HG02970 (cell line): ENCODE data around the gene ITSN1.

ENCODE experiments used
- ATAC-seq: cut with Tn5 transposase; IDR thresholded peaks from one replicate; pipeline ENCODE4 v1.9.1; 2021; ENCODE audit warnings: mild to moderate bottlenecking, moderate library complexity, moderate number of reproducible peaks; ENCODE audit not compliant: unreplicated experiment, low FRiP score

ITSN1 gene

GRCh38 chr21:33800753-33801423 is 158.6 kb downstream of the ITSN1 start:
- no peak for ATAC-seq

GRCh38 chr21:33801424-33802405 is 159.4 kb downstream of the ITSN1 start:
- ATAC-seq, result no peak

DNA sequence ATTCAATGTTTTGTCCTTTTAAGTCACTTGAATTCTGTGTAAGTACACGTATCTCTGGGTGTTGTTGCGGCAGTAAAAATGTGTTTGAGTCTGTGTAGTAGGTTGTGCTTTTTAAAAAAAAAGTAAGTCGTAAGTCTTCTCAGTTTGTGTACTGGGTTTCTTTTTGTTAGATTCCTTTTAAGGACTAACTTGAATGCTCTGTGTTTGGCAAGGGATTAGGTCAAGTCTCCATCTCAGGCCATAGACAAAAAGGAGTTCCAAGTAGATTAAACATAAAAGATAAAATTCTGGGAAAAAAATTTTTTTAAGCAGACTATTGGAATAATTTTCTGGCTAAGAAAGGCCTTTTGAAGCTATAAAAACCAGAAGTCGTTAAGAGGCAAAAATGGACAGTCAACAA is 160.2 kb downstream of the ITSN1 start:
- ATAC-seq, result no peak

GRCh38 chr21:33808715-33809367 is 166.5 kb downstream of the ITSN1 start:
- ATAC-seq, result no peak

- no peak for ATAC-seq
Measured at GRCh38 chr21:33810766-33811165, 168.5 kb downstream of the ITSN1 start.

DNA sequence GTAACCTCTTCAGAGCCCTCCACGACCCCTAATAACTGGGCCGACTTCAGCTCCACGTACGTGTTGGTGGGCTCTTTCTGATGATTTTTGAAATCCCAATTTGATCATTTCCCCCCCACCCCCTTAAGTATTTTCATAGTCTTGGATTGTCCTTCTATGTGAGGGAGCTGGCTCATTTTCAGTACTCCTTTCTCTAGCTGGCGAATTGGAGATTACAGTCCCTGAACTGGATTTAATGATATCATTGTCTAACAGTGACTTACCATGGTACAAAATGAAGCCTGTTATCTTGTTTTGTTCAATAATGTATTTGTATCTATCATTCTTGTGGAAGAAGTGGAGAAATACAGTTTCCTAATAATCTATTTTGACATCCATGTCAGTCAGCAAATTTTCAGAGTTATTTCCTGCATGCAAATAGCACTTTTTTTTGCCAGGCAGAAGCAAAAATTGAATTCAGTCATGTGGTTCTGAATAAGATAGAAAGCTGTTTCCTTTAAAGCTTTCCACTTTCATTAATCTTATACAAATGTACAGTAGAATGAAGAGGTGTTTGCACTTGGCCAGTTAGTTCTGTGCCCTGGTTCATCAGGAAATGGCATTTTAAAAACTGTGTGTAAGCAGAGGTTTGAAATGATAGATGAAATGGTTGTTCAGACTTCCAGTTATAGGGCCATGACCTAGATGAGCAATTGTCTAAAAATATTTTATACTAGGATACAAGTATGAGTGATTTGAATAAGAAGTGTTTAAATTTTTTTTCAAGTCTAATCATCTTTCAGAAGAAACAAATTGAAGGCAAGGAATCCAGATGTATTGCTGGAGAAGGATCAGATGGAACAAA is 169.1 kb downstream of the ITSN1 start:
- ATAC-seq, result no peak

DNA sequence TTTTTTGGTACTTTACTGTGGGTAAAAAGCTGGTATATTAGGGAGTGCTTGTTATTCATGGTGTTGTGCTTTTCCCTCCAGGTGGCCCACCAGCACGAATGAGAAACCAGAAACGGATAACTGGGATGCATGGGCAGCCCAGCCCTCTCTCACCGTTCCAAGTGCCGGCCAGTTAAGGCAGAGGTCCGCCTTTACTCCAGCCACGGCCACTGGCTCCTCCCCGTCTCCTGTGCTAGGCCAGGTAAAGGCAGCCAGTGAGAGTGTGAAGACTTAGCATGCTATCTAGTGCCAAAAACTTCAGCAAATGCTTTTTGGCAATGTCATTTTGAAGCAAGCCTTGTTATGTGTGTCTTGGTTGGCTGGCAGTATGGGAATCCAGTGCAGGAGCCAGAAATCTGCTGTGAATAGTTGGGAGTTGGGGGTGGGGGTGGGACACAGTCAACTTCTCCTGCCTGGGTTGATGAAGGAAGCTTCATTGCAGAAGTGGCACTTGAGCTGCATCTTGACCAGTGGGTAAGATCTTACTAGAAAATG is 171.6 kb downstream of the ITSN1 start:
- no peak for ATAC-seq

- ATAC-seq, result no peak
Measured at GRCh38 chr21:33815143-33815707, 172.9 kb downstream of the ITSN1 start.

- ATAC-seq, result no peak
Measured at GRCh38 chr21:33816174-33816573, 173.9 kb downstream of the ITSN1 start.

DNA sequence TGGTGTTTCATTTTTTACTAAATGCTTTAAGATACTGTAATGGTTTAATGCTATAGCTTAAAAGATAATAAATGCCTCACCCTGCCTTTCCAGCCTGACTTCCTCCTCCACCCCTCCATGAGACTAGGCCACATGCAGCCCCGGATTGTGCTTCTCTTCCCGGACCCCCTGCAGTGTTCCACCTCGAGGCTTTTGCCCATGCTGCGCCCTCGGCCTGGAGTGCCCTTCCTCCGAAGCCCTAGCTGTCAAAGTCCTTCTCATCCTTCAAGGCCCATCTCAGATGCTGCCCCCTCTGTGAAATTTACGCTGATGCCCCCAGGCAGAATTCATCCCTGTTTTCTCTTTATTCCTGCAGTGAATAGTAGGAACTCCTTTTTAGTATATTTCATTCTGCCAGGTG is 174.8 kb downstream of the ITSN1 start:
- ATAC-seq, result no peak

DNA sequence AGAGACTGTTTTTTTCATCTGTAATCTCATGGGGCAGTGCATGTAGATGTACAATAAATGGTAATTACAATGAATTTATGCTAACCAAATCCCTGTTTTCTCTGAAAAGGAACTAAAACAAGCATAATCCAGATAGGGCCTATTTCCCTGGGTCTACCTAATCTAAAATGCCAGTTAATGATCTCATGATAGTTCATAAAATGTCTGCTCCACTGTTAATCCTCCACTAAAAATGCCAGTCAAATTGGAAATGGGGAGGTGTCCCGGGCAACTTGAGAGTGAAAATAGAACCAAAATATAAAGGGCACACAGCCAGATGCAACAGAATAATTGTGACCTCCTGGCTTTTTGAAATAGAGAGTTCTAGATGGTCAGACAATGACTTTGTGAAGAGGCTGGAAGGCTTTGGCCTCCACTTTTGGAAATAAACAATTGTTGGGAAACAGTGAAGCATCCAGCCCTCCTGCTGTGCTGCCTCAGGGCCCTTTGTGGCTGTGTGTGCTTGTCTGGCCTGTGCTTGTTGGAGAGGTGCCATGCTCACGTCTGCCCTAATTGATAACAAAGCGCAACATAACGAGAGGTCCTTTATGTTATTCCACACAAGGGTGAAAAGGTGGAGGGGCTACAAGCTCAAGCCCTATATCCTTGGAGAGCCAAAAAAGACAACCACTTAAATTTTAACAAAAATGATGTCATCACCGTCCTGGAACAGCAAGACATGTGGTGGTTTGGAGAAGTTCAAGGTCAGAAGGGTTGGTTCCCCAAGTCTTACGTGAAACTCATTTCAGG is 175.6 kb downstream of the ITSN1 start:
- no peak for ATAC-seq

GRCh38 chr21:33820230-33820770 is 178.0 kb downstream of the ITSN1 start:
- ATAC-seq, result no peak

DNA sequence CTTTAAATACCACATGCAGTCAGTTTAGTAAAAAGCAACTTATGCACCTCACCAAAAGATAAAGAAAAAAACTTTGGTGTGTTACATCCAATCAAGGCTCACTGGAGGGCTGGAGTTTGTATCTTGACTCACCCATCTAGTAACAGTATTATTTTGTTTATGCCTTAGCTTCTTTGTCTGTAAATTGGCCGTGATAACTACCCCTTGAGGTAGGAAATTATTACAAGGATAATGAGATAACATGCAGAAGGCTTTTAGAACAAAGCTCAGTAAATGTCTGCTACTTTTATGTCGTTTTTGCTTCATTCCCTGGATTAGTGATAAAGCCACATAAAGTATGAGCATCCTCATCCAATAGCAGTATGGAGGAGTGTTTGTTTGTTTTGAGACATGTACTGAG is 178.5 kb downstream of the ITSN1 start:
- ATAC-seq, result no peak

DNA sequence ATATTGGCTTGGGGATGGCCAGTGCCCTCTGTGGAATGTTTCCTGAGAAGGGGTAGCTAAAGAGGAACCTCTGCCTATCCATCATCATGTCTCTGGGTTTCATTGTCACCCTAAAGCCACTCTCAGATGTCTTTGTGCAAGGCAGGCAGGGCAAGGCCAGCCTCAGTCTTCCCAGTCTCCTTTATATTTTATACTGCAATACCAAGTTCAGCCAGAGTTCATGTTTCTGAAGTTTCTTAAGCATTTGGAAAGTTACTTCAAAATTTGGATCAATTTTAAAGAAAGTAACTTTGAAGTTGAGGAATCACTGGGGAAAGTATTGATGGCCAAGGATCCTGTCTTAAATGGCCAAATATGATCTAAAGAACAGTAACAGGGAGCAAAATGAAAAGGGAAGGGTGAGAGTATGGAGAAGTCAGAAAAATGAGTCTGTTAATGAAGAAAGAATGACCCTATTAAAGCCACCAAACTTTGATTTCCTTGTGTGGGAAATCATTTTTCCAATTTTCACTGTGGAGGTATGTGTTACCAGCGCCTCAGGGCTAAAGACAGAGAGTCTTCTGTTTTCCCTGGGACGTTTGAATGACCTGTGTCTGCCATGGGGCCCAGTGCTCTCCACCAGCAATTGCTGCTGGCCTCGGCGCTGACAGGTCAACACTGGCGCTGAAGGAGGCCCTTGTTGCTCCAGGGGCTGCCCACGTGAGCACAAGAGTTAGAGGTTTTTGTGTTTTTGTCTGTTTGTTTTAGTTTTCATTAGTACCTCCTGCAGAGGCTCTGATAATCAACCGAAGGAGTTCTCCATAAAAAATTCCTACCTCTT is 179.4 kb downstream of the ITSN1 start:
- ATAC-seq, result no peak

GRCh38 chr21:33824156-33824941 is 182.0 kb downstream of the ITSN1 start:
- no peak for ATAC-seq

DNA sequence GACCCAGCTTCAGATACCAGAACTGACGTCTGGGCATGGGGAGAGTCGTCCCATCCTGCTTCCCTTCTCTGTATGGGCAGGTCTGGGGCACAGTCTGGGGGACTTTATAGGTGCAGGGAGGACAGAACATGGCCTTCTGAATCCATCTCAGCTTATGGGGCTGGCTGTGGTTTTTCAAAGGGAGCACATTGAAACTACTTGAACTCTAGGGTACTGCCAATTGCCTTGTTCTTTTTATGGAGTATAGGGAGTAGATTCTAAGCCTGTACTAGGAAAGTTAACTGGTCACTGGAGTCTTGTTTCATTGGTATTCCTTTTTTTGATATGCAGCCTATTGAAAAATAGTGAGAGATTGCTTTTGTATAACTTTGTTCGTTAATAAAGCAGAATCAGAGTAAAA is 183.1 kb downstream of the ITSN1 start:
- ATAC-seq, result no peak

- ATAC-seq, result no peak
Measured at GRCh38 chr21:33825915-33826314, 183.6 kb downstream of the ITSN1 start.
